Neural cell (in vitro differentiated cells): ENCODE measurements around the gene WRNIP1. TPM values are rescaled to one million over a fixed set of nuclear protein-coding genes. Genes with fewer than 3 reads are reported as not detected.

ENCODE experiments used
- H2AFZ ChIP-seq: fragments of 200-600, 300-800 bp; sonication (generic), shearing (Covaris generic); 2 replicates; pipeline ENCODE4 v1.6.0; 2014; ENCODE audit warnings: low read depth, mild to moderate bottlenecking, antibody characterized with exemption, low read length, moderate library complexity
- H3F3A ChIP-seq: fragments of 200-600 bp; shearing (Covaris generic); 2 replicates; pipeline ENCODE4 v1.6.1; 2016; ENCODE audit warnings: mild to moderate bottlenecking, moderate library complexity, mixed read lengths, antibody characterized with exemption, low read length; ENCODE audit not compliant: insufficient read depth, poor library complexity, severe bottlenecking
- H3K27ac ChIP-seq: fragments of 200-600, 300-800 bp; sonication (generic), shearing (Covaris generic); 2 replicates; pipeline ENCODE4 v1.5.1; 2014; ENCODE audit warnings: mild to moderate bottlenecking, low read length, moderate library complexity
- H3K27me3 ChIP-seq: fragments of 300-800, 200-600 bp; sonication (generic), shearing (Covaris generic); 2 replicates; pipeline ENCODE4 v1.6.0; 2014; ENCODE audit warnings: mild to moderate bottlenecking, low read depth, low read length, moderate library complexity; ENCODE audit not compliant: insufficient read depth
- H3K36me3 ChIP-seq: fragments of 300-800, 200-600 bp; sonication (generic), shearing (Covaris generic); 2 replicates; pipeline ENCODE4 v1.5.1; 2014; ENCODE audit warnings: mild to moderate bottlenecking, antibody characterized with exemption, low read length, moderate library complexity; ENCODE audit not compliant: insufficient read depth
- H3K4me2 ChIP-seq: fragments of 300-800, 200-600 bp; sonication (generic), shearing (Covaris generic); 2 replicates; pipeline ENCODE4 v1.6.0; 2014; ENCODE audit warnings: mild to moderate bottlenecking, low read length
- H3K4me3 ChIP-seq: fragments of 300-800, 200-600 bp; sonication (generic), shearing (Covaris generic); 2 replicates; pipeline ENCODE4 v1.5.1; 2014; ENCODE audit warnings: mild to moderate bottlenecking, low read length, moderate library complexity
- H3K79me2 ChIP-seq: fragments of 200-600 bp; shearing (Covaris generic); replicated peaks from 2 replicates; pipeline ENCODE4 v1.6.0; 2014; ENCODE audit warnings: mild to moderate bottlenecking, low read length, moderate library complexity; ENCODE audit not compliant: insufficient read depth
- H3K9ac ChIP-seq: fragments of 300-800, 200-600 bp; sonication (generic), shearing (Covaris generic); 2 replicates; pipeline ENCODE4 v1.6.1; 2016; ENCODE audit warnings: mild to moderate bottlenecking, low read length, mixed read lengths
- H3K9me2 ChIP-seq: fragments of 200-600 bp; shearing (Covaris generic); 2 replicates; pipeline ENCODE4 v1.6.1; 2016; ENCODE audit warnings: mild to moderate bottlenecking, low read length, mixed read lengths; ENCODE audit not compliant: insufficient read depth
- H3K9me3 ChIP-seq: fragments of 200-600, 300-800 bp; sonication (generic), shearing (Covaris generic); 2 replicates; pipeline ENCODE4 v1.6.1; 2016; ENCODE audit warnings: mild to moderate bottlenecking, mixed run types, low read length, moderate library complexity, mixed read lengths
- H4K20me1 ChIP-seq: fragments of 200-600 bp; shearing (Covaris generic); 2 replicates; pipeline ENCODE4 v1.6.1; 2016; ENCODE audit warnings: mild to moderate bottlenecking, mixed run types; ENCODE audit not compliant: insufficient read depth
- CTCF ChIP-seq: fragments of 450-650 bp; IDR thresholded peaks from 2 replicates; pipeline ENCODE4 v1.5.1; 2014; ENCODE audit warnings: antibody characterized with exemption, mild to moderate bottlenecking, moderate library complexity; ENCODE audit not compliant: poor library complexity, severe bottlenecking
- EP300 ChIP-seq: fragments of 450-650 bp; conservative IDR thresholded peaks from 2 replicates; pipeline ENCODE4 v1.6.1; 2014; ENCODE audit warnings: antibody characterized with exemption, mild to moderate bottlenecking, moderate library complexity; ENCODE audit not compliant: poor library complexity, severe bottlenecking
- EZH2 ChIP-seq: fragments of 200-600, 300-800 bp; shearing (Covaris generic), sonication (generic); IDR thresholded peaks from 2 replicates; pipeline ENCODE4 v1.6.1; 2014; ENCODE audit warnings: antibody characterized with exemption, low read length, borderline replicate concordance, mild to moderate bottlenecking; ENCODE audit not compliant: insufficient read depth, poor library complexity, severe bottlenecking
- MXI1 ChIP-seq: fragments of 450-650 bp; conservative IDR thresholded peaks from 2 replicates; pipeline ENCODE4 v1.6.1; 2014; ENCODE audit warnings: antibody characterized with exemption, mild to moderate bottlenecking; ENCODE audit not compliant: poor library complexity, severe bottlenecking
- POLR2AphosphoS5 ChIP-seq: IDR thresholded peaks from 2 replicates; pipeline ENCODE4 v1.6.1; 2012
- RAD21 ChIP-seq: fragments of 450-650 bp; conservative IDR thresholded peaks from 2 replicates; pipeline ENCODE4 v1.6.1; 2014; ENCODE audit warnings: antibody characterized with exemption, mild to moderate bottlenecking, moderate library complexity
- REST ChIP-seq: IDR thresholded peaks from 2 replicates; pipeline ENCODE4 v1.6.1; 2012; ENCODE audit warnings: borderline replicate concordance
- SMC3 ChIP-seq: fragments of 450-650 bp; conservative IDR thresholded peaks from 2 replicates; pipeline ENCODE4 v1.6.1; 2014; ENCODE audit warnings: antibody characterized with exemption, mild to moderate bottlenecking, moderate library complexity; ENCODE audit not compliant: poor library complexity
- TAF1 ChIP-seq: IDR thresholded peaks from 2 replicates; pipeline ENCODE4 v1.6.1; 2012; ENCODE audit warnings: low read depth
- polyA plus RNA-seq: library from polyadenylated mRNA; depleted of rRNA; stranded (reverse); fragments of >200 nt; gene quantifications from 2 replicates; pipeline ENCODE4 v1.2.3, GENCODE V29; 2014

WRNIP1 gene
- polyA plus RNA-seq, 1 donor from 2014 or later = 93.7 TPM

GRCh38 chr6:2766767-2767656, 1.8 kb downstream of the WRNIP1 start:
- TF ChIP-seq CTCF = peak; percentile 34
- no peak for TF ChIP-seq RAD21
- TF ChIP-seq EZH2 = no peak
- no peak for TF ChIP-seq SMC3
- no peak for TF ChIP-seq REST
- Histone ChIP-seq H3K9me2 (no peaks in the 10 kb centered on the region), H3K9me3 (no peaks in the 10 kb centered on the region), H3K27me3 (no peaks in the 10 kb centered on the region), H3K4me3 (peak overlapping the region; percentile 79), H3K79me2 (peaks cover 59% of the 10 kb centered on the region), H3K9ac (peak overlapping the region; percentile 84), H2AFZ (no peak overlapping the region), H4K20me1 (peaks cover 4% of the 10 kb centered on the region), H3F3A (peaks cover 10% of the 10 kb centered on the region), H3K27ac (peak overlapping the region; percentile 76), H3K36me3 (no peaks in the 10 kb centered on the region), H3K4me2 (peak overlapping the region; percentile 99)

- Histone ChIP-seq H3K4me3 (peak overlapping the region; percentile 79), H3K9ac (peak overlapping the region; percentile 84), H3K9me2 (no peaks in the 10 kb centered on the region), H3K36me3 (no peaks in the 10 kb centered on the region), H3K9me3 (no peaks in the 10 kb centered on the region), H3F3A (peaks cover 10% of the 10 kb centered on the region), H3K79me2 (peaks cover 66% of the 10 kb centered on the region), H3K4me2 (peak overlapping the region; percentile 99), H4K20me1 (peaks cover 4% of the 10 kb centered on the region), H3K27ac (no peak overlapping the region), H3K27me3 (no peaks in the 10 kb centered on the region), H2AFZ (no peak overlapping the region)
- TF ChIP-seq CTCF = no peak
- TF ChIP-seq MXI1 = no peak
- TF ChIP-seq TAF1 = no peak
- no peak for TF ChIP-seq POLR2AphosphoS5
- no peak for TF ChIP-seq SMC3
- no peak for TF ChIP-seq EZH2
- no peak for TF ChIP-seq EP300
- TF ChIP-seq REST = no peak
- no peak for TF ChIP-seq RAD21
These were observed 2.7 kb downstream of the WRNIP1 start for GRCh38 chr6:2767657-2768524.
